H7 (cell line): ENCODE measurements around the gene SH3BP4. TPM values are rescaled to one million over a fixed set of nuclear protein-coding genes. Genes with fewer than 3 reads are reported as not detected.

ENCODE experiments used
- DNase-seq: peaks from one replicate; pipeline ENCODE4 v3.0.0; 2012
- H3K27me3 ChIP-seq: 2 replicates; pipeline ENCODE4 v1.6.0; 2011; ENCODE audit warnings: mild to moderate bottlenecking, low read length; ENCODE audit not compliant: control insufficient read depth, insufficient read depth
- H3K36me3 ChIP-seq: replicated peaks from 2 replicates; pipeline ENCODE4 v1.5.1; 2011; ENCODE audit warnings: low read length; ENCODE audit not compliant: control insufficient read depth, insufficient read depth
- H3K4me3 ChIP-seq: 2 replicates; pipeline ENCODE4 v1.5.1; 2011; ENCODE audit warnings: low read depth, mild to moderate bottlenecking, control low read depth, low read length, moderate library complexity; ENCODE audit not compliant: insufficient read depth
- total RNA-seq: library from RNA; depleted of rRNA; stranded (reverse); fragments of >200 nt; shearing (Covaris generic); gene quantifications from 2 replicates; pipeline ENCODE4 v1.2.3, GENCODE V29; 2014

SH3BP4 gene
- total RNA-seq, 1 experiment from 2014 or later: 61.4 TPM

DNA sequence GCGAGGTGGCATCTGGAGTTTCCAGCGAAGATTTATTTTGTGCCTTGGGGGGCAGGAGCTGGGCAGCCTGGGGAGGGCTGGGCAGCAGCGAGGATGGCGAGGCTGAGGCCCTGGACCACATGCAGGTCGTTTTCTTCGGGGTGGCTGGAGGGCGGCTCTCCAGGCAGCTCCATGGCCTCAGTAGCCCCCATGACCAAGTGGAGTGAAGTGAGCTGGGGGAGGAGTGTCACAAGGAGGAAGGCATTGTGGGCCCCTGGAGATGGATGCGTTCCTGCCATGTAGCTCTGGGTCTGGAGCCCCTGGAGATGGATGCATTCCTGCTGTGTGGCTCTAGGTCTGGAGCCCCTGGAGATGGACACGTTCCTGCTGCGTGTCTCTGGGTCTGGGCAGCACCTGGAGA lies 40.4 kb downstream of the SH3BP4 start:
- Histone ChIP-seq H3K4me3 (no peak overlapping the region), H3K36me3 (peaks cover 1% of the 10 kb centered on the region; the same call in 1 of the 2 replicates), H3K27me3 (no peaks in the 10 kb centered on the region)
- no peak for DNase-seq

DNA sequence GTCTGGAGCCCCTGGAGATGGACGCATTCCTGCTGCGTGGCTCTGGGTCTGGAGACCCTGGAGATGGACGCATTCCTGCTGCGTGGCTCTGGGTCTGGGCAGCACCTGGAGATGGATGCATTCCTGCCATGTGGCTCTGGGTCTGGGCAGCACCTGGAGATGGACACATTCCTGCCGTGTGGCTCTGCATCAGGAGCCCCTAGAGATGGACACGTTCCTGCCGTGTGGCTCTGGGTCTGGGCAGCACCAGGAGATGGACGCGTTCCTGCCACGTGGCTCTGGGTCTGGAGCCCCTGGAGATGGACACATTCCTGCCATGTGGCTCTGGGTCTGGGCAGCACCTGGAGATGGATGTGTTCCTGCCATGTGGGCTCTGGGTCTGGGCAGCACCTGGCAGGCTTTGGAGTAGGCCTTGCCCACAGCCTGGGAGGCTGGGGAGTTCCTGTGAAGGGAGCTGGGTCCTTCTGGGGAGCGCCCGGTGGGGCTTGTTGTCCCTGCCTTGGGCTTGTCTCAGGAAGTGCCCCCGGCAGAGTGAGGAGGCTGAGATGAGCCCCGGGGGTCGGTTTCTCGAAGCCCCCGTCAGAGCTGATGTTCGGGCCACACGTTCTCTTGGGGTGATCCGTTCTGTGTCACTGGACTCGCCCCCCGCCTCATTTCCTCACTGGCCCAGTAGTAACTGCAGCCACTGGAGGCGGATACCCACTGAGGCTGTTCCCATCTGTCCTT lies 41.0 kb downstream of the SH3BP4 start:
- no peak overlapping the region for H3K4me3 ChIP-seq
- H3K27me3 ChIP-seq: no peaks in the 10 kb centered on the region
- no peak for DNase-seq
- peaks cover 1% of the 10 kb centered on the region; the same call in 1 of the 2 replicates for H3K36me3 ChIP-seq

DNA sequence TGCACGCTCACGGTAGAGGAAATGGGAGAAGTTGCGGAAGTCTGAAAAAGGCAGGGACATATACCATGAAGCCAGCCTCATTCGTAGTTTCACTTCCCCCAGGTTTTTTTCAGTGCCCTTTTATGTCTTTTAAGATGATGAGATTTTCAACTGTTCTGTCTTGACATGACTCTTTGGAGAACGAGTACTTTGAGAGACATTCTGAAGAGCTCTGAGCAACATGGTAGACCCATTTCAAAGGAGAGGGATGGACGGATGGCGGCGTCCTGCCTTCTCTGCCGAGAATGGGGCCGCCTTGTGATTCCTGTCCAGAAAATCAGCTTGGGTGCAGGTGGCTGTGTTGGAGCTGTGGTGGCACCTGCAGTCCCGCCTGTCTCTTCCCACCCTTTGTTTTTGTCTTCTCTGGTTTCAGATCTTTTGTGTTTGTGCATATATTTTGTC lies 41.7 kb downstream of the SH3BP4 start:
- DNase-seq: no peak
- peaks cover 1% of the 10 kb centered on the region; the same call in 1 of the 2 replicates for H3K36me3 ChIP-seq
- H3K27me3 ChIP-seq: no peaks in the 10 kb centered on the region
- H3K4me3 ChIP-seq: no peak overlapping the region

DNA sequence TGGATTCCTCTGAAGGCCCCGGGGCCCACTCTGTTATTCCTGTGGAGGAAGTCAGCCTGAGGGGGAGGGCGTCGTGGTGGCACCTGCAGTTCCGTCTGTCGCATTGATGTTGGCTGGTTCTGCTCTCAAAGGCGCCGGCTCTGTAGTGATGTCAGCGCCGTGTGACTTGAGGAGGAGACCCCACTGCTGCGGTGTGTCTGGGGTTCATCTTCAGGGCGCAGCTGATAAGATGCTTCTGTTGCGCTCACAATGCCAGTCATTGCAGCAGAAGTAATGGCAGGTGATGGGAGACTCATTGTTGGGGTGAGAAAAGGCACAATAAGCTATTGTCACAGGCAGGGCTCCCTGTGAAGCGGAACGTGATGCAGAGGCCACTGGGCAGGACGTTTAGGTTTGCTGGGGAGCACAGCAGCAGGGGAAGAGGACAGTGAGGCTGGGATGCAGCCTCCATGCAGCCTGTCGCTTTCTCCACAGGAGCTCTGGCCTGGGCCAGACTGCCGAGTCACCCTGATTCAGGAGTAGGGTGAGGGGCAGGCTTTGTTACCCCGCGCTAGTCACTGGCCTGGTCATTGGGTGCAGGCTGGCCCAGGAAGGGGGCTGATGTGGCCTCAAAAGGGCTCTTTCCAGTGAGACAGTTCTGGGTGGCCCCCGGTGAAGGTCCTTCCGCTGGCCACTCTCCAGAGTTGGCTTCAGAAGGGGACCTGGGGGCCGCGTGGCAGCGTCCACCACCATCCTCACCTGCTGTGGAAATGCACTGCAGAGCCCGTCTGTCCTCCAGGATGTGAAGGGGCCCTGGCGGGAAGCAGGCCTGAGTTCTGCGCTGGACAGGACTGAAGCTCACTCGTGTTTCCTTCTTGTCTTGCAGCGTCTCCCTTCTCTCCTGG lies 42.9 kb downstream of the SH3BP4 start:
- H3K36me3 ChIP-seq: peaks cover 1% of the 10 kb centered on the region; the same call in 1 of the 2 replicates
- no peaks in the 10 kb centered on the region for H3K27me3 ChIP-seq
- H3K4me3 ChIP-seq: no peak overlapping the region
- peak; percentile 54 for DNase-seq

DNA sequence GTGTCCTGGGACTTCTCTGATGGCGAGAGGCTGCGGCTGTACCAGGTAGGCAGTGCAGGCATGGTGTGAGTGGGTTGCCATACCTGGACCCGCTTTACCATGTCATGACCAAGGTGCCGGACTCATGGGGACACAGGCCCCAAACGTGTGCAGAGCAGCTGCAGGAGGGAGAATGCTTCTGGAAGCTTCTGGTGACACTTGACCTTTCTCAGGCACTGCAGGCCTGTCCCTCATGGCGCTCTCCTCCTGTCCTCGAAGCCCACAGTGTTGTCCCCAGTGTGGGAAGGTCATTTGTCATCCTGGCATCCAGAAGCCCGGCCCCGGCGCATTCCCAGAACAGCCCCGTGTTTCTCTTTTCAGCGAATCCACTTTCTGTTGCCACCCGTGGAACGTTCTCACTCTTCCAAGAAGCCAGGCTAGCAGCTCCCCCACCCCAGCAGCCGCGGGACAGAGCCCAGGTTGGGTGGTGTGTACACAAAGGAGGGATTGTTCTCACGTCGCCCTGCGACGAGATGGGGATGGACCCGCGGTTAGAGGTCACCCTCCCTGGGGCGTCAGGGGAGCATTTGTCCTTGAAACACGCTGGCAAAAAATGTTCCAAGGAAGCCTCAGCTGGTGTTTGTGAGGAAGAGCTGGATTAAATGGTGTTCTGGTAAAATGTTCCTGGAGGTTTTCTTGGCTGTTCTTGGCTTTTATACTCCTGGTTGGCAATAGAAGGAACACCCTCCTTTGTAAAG lies 43.7 kb downstream of the SH3BP4 start:
- Histone ChIP-seq H3K36me3 (peaks cover 3% of the 10 kb centered on the region), H3K27me3 (no peaks in the 10 kb centered on the region), H3K4me3 (no peak overlapping the region)
- DNase-seq: peak; percentile 58

DNA sequence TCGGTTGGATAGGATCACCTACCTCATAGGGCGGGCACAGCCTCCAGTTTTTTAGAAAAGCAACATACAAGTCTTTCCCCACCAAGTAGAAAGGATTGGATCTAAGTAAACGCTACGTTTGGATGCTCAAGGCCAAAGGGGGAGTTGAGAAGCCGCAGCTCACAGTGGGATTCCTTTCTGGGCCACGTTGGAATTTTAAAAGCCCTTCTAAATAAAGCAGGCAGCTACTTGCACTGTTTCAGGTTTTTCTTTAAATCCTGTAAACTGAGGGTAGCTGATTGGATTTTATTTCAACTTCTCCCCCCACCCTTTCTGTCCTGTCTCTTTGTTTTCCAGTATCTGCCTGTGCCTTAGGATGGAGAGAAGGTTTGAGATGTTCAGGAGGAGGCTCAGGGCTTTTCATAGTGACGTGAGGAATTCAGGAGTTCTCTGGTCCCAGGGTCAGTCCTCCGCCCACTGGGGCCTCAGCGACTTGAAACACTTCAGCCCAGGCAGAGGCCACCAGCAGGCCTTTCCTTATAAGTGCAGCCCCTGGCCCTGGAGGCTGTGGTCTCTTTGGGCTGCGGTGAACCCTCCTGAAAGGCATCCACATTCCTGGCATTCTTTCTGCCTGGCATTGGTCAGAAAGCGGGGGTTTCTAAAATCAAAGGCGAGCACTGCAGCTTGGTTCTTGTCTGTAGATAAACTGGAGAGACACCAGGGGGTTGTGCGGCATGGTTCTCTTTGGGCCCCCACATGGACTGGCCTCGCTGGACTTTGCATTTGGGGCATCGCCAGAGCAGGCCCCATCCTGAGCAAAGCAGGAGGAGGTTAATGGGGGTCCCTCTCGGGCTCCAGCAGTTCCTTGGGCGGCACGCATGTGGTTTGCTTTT lies 44.5 kb downstream of the SH3BP4 start:
- Histone ChIP-seq H3K27me3 (no peaks in the 10 kb centered on the region), H3K4me3 (no peak overlapping the region), H3K36me3 (peaks cover 3% of the 10 kb centered on the region)
- peak; percentile 93 for DNase-seq

DNA sequence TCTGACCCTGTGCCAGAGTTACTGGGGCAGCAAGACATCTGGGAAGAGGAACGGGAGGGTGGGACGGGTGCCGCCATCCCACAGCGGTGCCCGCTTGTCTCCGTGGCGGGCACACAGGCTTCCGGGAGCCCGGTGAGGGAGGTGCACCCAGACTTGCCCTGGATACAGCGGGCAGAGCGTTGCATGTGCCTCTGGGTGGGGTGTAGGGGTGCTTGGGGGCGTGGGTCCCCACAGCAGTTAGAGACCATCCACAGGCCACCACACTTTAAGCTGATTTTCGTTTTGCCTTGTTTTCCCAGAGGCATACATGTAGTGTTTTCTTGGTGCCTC lies 45.1 kb downstream of the SH3BP4 start:
- no peak for DNase-seq
- H3K27me3 ChIP-seq: no peaks in the 10 kb centered on the region

DNA sequence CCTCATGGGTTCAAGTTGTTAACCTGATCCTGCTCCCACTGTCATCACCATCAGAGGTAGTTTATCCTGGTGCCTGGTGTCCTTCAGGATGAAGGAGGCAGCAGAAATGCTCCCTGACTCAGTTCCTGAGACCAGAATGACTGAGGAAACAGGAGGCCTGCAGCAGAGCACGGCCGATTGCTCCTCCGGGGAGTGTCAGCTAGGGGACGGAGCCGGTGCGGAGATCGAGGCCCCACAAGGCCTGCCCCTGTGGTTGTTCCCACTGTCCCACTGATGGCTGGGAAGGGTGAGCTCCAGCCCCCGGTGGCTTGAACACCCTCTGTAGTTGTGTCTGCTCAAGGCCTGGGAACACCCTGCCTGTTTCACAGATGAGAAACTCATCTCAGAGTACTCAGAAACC lies 45.6 kb downstream of the SH3BP4 start:
- DNase-seq: no peak
- Histone ChIP-seq H3K4me3 (no peak overlapping the region), H3K36me3 (peaks cover 3% of the 10 kb centered on the region)

More for the DNA sequence above, 45.1 kb downstream of the SH3BP4 start:
- H3K36me3 ChIP-seq: peaks cover 3% of the 10 kb centered on the region
- H3K4me3 ChIP-seq: no peak overlapping the region

DNA sequence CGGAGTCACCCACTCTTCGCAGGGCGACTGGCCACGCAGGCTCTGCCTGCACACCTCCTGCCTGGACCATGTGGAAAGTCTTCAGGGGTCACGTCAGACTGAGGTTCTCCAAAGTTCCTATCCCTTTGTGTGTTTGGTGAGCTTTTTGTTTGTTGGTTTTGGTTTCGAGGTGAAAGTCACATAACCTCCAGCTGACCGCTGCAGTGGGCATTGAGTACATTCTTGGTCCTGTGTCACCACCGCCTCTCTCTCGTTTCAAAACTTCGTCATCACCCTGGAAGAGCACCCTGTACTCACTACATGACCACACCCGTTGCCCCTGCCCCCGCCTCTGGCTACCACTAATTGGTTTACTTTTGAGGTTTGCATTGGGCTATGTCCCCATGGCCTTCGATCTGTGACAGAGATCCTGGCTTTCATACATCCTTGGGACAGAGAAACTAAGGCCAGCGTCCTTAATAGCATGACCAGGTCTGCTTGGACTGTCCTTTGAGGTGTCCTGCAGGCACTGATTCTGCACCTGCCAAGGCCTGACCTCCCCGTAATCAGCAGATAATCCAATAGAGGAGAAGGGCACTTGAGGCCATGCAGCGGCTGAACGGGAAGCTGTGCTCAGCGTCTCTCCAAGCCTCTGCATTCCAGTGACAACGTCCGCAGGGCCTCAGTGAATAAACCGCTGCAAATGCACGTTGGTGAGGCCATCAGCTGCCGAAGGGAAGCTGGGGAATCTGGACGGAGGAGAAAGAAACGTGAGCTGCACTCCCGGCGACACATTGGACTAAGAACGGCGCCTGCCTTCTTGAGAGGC lies 46.8 kb downstream of the SH3BP4 start:
- H3K36me3 ChIP-seq: peaks cover 3% of the 10 kb centered on the region
- H3K27me3 ChIP-seq: no peaks in the 10 kb centered on the region
- DNase-seq: no peak
- no peak overlapping the region for H3K4me3 ChIP-seq

More for the DNA sequence above, 45.6 kb downstream of the SH3BP4 start:
- no peaks in the 10 kb centered on the region for H3K27me3 ChIP-seq

DNA sequence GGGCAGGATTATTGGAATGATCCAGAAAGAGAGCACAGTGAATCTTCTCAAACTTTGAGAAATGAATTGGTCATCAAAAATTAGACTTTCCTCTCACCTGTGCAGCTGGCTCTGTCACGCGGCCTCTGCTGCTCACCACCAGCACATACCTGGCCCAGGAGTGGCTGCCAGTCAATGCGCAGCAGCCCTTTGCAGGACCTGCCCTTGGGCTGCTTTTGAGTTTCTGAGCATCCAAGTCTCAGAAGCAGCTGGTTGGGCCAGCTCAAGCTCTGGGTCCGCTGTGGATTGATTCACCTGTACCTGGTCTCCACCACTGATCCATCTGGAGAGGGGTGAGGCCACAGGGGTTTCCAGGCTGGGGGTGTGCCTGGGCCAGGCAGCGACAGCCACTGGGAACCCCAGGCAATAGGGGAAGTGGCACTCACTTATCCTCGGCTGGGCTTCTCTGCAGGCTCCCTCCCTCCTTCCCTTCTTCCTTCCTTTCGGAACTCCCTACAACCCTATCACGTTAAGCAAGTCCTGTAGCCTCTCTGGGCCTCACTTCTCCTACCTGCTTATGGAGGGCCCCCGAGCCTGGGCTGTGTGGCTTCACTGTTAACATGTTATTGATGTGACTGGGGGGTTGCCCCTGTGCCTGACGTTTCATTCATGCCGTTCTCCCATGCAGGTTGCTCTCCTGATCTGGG lies 48.1 kb downstream of the SH3BP4 start:
- no peak for DNase-seq
- Histone ChIP-seq H3K27me3 (no peaks in the 10 kb centered on the region), H3K36me3 (peaks cover 3% of the 10 kb centered on the region), H3K4me3 (no peak overlapping the region)

DNA sequence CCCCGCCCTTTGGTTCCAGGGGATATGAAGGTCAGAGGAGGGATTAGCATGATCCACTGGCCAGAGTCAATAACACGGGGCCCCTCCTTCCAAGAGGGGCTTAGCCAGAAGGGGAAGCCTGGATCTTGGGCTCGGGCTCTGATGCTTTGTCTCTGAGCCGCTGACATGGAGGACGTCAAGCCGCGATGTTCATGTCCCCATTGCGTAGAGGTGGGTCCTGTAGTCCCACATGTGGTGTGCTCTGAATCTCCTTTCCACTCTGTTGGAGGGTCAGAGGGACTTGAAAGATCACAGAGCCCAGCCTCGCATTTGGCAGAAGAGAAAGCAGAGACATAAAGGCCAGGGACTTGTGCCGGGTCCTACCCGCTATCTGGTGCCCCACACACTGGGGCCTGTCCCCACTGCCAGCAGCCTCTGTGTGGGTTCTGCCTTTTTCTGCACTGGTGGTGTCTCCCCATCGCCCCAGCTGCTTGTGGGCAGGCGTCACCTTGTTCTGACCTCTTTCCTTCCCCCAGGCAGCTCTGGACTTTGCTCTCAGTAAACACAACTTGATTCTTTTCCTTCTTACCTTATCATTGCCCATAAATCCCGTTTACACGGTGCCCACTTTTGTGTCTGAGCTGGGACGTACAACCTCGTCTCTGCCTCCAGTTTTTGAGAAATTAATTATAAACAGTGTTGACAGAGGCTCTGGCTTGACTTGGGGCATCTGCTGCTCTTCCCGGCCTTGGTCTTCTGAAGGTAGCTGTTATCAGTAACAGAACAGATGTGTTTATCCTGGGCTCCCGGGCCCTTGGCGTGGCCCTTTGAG lies 48.8 kb downstream of the SH3BP4 start:
- Histone ChIP-seq H3K4me3 (no peak overlapping the region), H3K36me3 (peaks cover 3% of the 10 kb centered on the region), H3K27me3 (no peaks in the 10 kb centered on the region)
- DNase-seq: no peak
